ENCODE data around the gene CPE. TPM values are rescaled to one million over a fixed set of nuclear protein-coding genes. Genes with fewer than 3 reads are reported as not detected.

The CPE gene
- total and polyA plus RNA-seq, 10 of the 15 experiments (the other 5 are each of a cell fraction or from before 2014, with no cell fraction given): 0.05 to 0.14 TPM; not detected in 8

DNA sequence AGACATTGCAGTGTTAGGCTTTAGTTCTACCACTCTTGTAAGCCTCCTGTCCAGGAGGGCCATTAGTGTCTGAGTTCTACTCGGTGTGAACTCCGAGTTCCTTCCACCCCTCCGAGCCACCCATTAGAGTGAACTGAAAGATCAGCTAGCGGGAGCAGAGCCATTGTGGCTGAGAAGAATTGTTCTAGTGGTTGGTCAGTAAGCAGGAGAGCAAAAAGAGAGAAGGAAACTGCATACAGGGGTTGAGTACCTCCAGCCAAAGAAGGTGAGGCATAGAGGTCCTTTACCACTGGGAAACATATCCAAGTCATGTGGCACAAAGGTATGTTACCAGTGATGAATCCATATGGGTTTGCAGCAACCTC, 96.9 kb downstream of the CPE start:
- DNase-seq (ENCODE audit: low read depth, low spot score): no peak
- Histone ChIP-seq H3K9ac (ENCODE audit: control insufficient read depth, insufficient read depth, low read length) (no peak overlapping the region), H3K9me3 (replicated peaks; ENCODE audit: control insufficient read depth, insufficient read depth, low read length) (peaks cover 2% of the 10 kb centered on the region; the same call in 2 of the 3 replicates), H3K36me3 (ENCODE audit: control insufficient read depth in 2 of 2, insufficient read depth in 2 of 2, low read length in 1 of 2) (no peaks in the 10 kb centered on the region), H3K27me3 (replicated peaks in 1 of 2; ENCODE audit: control insufficient read depth in 2 of 2, insufficient read depth in 2 of 2, low read length in 1 of 2) (no peaks in the 10 kb centered on the region), H3K27ac (ENCODE audit: control insufficient read depth, insufficient read depth) (no peak overlapping the region), H3K79me2 (ENCODE audit: control insufficient read depth, insufficient read depth, low read length) (no peaks in the 10 kb centered on the region), H4K20me1 (ENCODE audit: control insufficient read depth, insufficient read depth) (no peaks in the 10 kb centered on the region), H3K4me2 (ENCODE audit: control insufficient read depth, insufficient read depth) (no peak overlapping the region), H3K4me1 (ENCODE audit: control insufficient read depth, insufficient read depth, low read length) (no peaks in the 10 kb centered on the region), H3K4me3 (no peak overlapping the region), H2AFZ (ENCODE audit: control insufficient read depth, low read depth, low read length) (no peak overlapping the region)
- POLR2A ChIA-PET: no interaction called here
- WGBS (ENCODE audit: insufficient coverage, insufficient replicate concordance, low lambda C conversion rate, missing lambda C conversion rate): 47% methylated on average over 4 of the region's 4 CpGs
- SMC1A ChIA-PET (ENCODE audit: uncharacterized antibody, unreplicated experiment): no interaction called here
- RAD21 ChIA-PET (ENCODE audit: unreplicated experiment): interaction anchor here (2.8 kb wide), 1 partner anchor 7 kb away, joined by 6 read pairs; no protein-coding TSS in a partner anchor
- no peak for ATAC-seq
- BruUV-seq (replicated peaks): no TSS peak
- no peak for FAIRE-seq
- no peak for TF ChIP-seq ELK1 (IDR thresholded peaks at IDR 0.05; ENCODE audit: low read depth, low read length)
- no peak for TF ChIP-seq IRF4 (IDR thresholded peaks at IDR 0.05; ENCODE audit: low read depth, low read length)
- in situ Hi-C loops (cut with MboI) (no loop called here), intact Hi-C loops (cut with micrococcal nuclease; ENCODE audit: unreplicated experiment) (no loop called here)
- CTCF ChIA-PET: interaction anchor here (1.0 to 2.8 kb wide), 3 partner anchors 9 to 378 kb away, joined by 3 to 11 read pairs (median 3); no protein-coding TSS in a partner anchor

GRCh38 chr4:165476214-165477098, 97.6 kb downstream of the CPE start:
- no peak overlapping the region for H3K4me3 ChIP-seq
- ATAC-seq (no peak), DNase-seq (ENCODE audit: low read depth, low spot score) (no peak), FAIRE-seq (no peak)
- no peaks in the 10 kb centered on the region for H3K27me3 ChIP-seq (replicated peaks in 1 of 2; ENCODE audit: control insufficient read depth in 2 of 2, insufficient read depth in 2 of 2, low read length in 1 of 2)
- ChIA-PET CTCF (interaction anchor here (1.0 to 2.8 kb wide), 4 partner anchors 16 to 379 kb away, joined by 3 to 11 read pairs (median 3); no protein-coding TSS in a partner anchor), POLR2A (no interaction called here), RAD21 (ENCODE audit: unreplicated experiment) (interaction anchor here (2.8 kb wide), 1 partner anchor 8 kb away, joined by 6 read pairs; no protein-coding TSS in a partner anchor), SMC1A (ENCODE audit: uncharacterized antibody, unreplicated experiment) (interaction anchor here (2.0 kb wide), 1 partner anchor 346 kb away, joined by 5 read pairs; no protein-coding TSS in a partner anchor)
- TF ChIP-seq MEF2A (IDR thresholded peaks at IDR 0.05; ENCODE audit: insufficient read depth, low read depth, low read length) (no peak), MYC (IDR thresholded peaks at IDR 0.05; ENCODE audit: insufficient read depth, insufficient read length, insufficient replicate concordance, low read length, severe bottlenecking) (no peak)
- TF ChIP-seq, protein P1, sequence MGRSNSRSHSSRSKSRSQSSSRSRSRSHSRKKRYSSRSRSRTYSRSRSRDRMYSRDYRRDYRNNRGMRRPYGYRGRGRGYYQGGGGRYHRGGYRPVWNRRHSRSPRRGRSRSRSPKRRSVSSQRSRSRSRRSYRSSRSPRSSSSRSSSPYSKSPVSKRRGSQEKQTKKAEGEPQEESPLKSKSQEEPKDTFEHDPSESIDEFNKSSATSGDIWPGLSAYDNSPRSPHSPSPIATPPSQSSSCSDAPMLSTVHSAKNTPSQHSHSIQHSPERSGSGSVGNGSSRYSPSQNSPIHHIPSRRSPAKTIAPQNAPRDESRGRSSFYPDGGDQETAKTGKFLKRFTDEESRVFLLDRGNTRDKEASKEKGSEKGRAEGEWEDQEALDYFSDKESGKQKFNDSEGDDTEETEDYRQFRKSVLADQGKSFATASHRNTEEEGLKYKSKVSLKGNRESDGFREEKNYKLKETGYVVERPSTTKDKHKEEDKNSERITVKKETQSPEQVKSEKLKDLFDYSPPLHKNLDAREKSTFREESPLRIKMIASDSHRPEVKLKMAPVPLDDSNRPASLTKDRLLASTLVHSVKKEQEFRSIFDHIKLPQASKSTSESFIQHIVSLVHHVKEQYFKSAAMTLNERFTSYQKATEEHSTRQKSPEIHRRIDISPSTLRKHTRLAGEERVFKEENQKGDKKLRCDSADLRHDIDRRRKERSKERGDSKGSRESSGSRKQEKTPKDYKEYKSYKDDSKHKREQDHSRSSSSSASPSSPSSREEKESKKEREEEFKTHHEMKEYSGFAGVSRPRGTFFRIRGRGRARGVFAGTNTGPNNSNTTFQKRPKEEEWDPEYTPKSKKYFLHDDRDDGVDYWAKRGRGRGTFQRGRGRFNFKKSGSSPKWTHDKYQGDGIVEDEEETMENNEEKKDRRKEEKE (IDR thresholded peaks at IDR 0.05): no peak
- H4K20me1 ChIP-seq (ENCODE audit: control insufficient read depth, insufficient read depth): no peaks in the 10 kb centered on the region
- no peak overlapping the region for H3K9ac ChIP-seq (ENCODE audit: control insufficient read depth, insufficient read depth, low read length)
- no peak overlapping the region for H2AFZ ChIP-seq (ENCODE audit: control insufficient read depth, low read depth, low read length)
- no TSS peak for BruUV-seq (replicated peaks)
- H3K4me2 ChIP-seq (ENCODE audit: control insufficient read depth, insufficient read depth): no peak overlapping the region
- no peaks in the 10 kb centered on the region for H3K36me3 ChIP-seq (ENCODE audit: control insufficient read depth in 2 of 2, insufficient read depth in 2 of 2, low read length in 1 of 2)
- peaks cover 2% of the 10 kb centered on the region; the same call in 2 of the 3 replicates for H3K9me3 ChIP-seq (replicated peaks; ENCODE audit: control insufficient read depth, insufficient read depth, low read length)
- in situ Hi-C loops (cut with MboI): no loop called here
- no peaks in the 10 kb centered on the region for H3K4me1 ChIP-seq (ENCODE audit: control insufficient read depth, insufficient read depth, low read length)
- H3K27ac ChIP-seq (ENCODE audit: control insufficient read depth, insufficient read depth): no peak overlapping the region
- 57% methylated on average over 14 of the region's 14 CpGs for WGBS (ENCODE audit: insufficient coverage, insufficient replicate concordance, low lambda C conversion rate, missing lambda C conversion rate)
- no peaks in the 10 kb centered on the region for H3K79me2 ChIP-seq (ENCODE audit: control insufficient read depth, insufficient read depth, low read length)
- intact Hi-C loops (cut with micrococcal nuclease; ENCODE audit: unreplicated experiment): no loop called here

All from GM12878 (cell line).